ENCODE measurements around the gene DYNLRB1. TPM values are rescaled to one million over a fixed set of nuclear protein-coding genes. Genes with fewer than 3 reads are reported as not detected.

DYNLRB1 gene
- total and polyA plus RNA-seq, 2 of the 13 experiments (the other 11 are each of a cell fraction or from before 2014, with no cell fraction given), result 140 to 244 TPM

DNA sequence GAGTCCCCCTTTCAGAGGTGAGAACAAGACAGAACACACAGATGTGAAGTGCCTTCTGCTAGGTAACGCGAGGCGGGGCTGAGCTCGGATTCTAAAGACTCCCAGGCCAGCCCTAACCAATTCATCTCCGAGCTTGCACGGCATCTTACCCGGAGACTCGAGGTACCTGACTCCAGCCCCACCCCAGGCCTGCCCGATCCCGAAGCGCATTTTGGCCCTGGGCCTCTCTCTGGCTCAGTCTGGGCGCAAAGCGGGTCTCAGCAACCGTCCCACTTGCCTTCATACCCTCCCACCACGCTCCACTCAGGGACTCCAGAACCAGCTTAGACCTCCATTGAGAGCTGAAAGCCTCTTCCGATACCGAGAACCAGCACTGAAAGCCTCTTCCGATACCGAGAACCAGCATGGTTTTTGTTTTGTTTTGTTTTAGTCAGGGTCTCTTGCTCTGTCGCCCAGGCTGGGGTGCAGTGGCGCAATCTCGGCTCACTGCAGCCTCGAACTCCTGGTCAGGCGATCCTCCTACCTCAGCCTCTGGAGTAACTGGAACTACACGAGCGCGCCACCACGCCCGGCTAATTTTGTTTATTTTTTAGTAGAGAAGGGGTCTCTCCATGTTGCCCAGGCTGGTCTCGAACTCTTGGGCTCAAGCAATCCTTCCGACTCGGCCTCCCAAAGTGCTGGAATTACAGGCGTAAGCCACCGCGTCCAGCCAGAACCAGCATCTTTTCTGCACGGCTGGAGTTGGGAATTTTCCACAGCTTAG lies 557 bp upstream of the DYNLRB1 start (continued):
- TF ChIP-seq FOXP1 (IDR thresholded peaks at IDR 0.05), result no peak
- TF ChIP-seq FOXP1 (CRISPR knock-in tag; IDR thresholded peaks at IDR 0.05), result no peak
- TF ChIP-seq MED1 (CRISPR knock-in tag; IDR thresholded peaks at IDR 0.05), result no peak; the same call in 1 of the 2 replicates
- no peak for TF ChIP-seq ATRX (CRISPR knock-in tag; IDR thresholded peaks at IDR 0.05; ENCODE audit: borderline replicate concordance)
- TF ChIP-seq, protein P1, sequence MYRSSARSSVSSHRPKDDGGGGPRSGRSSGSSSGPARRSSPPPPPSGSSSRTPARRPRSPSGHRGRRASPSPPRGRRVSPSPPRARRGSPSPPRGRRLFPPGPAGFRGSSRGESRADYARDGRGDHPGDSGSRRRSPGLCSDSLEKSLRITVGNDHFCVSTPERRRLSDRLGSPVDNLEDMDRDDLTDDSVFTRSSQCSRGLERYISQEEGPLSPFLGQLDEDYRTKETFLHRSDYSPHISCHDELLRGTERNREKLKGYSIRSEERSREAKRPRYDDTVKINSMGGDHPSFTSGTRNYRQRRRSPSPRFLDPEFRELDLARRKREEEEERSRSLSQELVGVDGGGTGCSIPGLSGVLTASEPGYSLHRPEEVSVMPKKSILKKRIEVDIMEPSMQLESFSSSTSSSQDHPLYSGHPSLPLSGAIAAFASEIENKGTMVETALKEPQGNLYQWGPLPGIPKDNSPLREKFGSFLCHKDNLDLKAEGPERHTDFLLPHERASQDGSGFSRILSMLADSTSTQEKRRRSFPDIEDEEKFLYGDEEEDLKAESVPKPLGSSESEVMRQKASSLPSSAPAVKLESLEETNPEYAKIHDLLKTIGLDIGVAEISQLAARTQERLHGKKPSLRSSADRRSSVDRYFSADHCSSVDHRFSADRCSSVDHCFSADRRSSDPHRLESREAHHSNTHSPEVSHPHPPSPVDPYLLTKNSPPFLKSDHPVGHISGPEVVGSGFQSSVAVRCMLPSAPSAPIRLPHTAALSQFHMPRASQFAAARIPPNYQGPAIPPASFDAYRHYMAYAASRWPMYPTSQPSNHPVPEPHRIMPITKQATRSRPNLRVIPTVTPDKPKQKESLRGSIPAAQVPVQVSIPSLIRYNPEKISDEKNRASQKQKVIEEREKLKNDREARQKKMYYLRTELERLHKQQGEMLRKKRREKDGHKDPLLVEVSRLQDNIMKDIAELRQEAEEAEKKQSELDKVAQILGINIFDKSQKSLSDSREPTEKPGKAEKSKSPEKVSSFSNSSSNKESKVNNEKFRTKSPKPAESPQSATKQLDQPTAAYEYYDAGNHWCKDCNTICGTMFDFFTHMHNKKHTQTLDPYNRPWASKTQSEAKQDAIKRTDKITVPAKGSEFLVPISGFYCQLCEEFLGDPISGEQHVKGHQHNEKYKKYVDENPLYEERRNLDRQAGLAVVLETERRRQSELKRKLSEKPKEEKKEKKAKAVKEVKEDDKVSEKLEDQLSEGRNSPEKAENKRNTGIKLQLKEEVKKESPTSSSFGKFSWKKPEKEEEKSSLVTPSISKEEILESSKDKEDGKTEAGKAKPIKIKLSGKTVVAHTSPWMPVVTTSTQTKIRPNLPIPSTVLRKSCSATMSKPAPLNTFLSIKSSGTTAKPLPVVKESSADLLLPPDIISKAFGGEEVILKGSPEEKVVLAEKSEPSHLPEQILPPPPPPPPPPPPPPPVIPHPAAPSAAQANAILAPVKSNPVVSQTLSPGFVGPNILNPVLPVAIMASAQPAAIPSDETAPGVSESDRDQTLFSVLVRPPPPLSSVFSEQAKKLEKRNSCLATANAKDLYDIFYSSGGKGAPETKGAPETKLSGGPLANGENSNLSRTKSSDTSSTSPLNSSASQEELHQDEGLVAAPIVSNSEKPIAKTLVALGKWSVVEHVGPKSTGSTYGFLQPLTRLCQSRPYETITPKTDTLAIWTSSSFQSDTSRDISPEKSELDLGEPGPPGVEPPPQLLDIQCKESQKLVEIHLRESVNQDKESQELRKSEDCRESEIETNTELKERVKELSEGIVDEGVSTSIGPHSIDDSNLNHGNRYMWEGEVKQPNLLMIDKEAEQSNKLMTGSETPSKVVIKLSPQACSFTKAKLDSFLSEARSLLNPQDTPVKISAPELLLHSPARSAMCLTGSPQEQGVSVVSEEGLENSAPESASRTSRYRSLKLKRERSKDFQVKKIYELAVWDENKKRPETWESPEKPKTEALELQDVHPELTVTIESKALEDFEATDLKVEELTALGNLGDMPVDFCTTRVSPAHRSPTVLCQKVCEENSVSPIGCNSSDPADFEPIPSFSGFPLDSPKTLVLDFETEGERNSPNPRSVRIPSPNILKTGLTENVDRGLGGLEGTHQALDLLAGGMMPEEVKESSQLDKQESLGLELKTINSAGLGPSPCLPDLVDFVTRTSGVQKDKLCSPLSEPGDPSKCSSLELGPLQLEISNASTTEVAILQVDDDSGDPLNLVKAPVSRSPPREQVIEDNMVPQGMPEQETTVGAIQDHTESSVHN (CRISPR knock-in tag; IDR thresholded peaks at IDR 0.05), result no peak; the same call in 1 of the 2 replicates
- peak; percentile 13; the same call in 1 of the 2 replicates for TF ChIP-seq GZF1 (CRISPR knock-in tag; IDR thresholded peaks at IDR 0.05)
- peak; percentile 13; the same call in 1 of the 2 replicates for TF ChIP-seq ZNF629 (CRISPR knock-in tag; conservative IDR thresholded peaks at IDR 0.05)
- TF ChIP-seq PLRG1 (conservative IDR thresholded peaks at IDR 0.05), result no peak
- TF ChIP-seq SMARCC2 (IDR thresholded peaks at IDR 0.05), result no peak
- TF ChIP-seq REXO4 (CRISPR knock-in tag; IDR thresholded peaks at IDR 0.05; ENCODE audit: borderline replicate concordance), result no peak
- TF ChIP-seq ZNF337 (CRISPR knock-in tag; IDR thresholded peaks at IDR 0.05; ENCODE audit: borderline replicate concordance, low read depth), result peak; percentile 13; the same call in 1 of the 2 replicates
- TF ChIP-seq PREB (CRISPR knock-in tag; IDR thresholded peaks at IDR 0.05), result no peak
- no peak for TF ChIP-seq PCBP2 (optimal IDR thresholded peaks at IDR 0.05; ENCODE audit: low read depth, low read length, poor library complexity, severe bottlenecking)
- no peak for TF ChIP-seq PAF1 (CRISPR knock-in tag; IDR thresholded peaks at IDR 0.05)
- TF ChIP-seq MED13 (CRISPR knock-in tag; IDR thresholded peaks at IDR 0.05), result peak; percentile 42; the same call in 1 of the 2 replicates
- TF ChIP-seq, protein P2, sequence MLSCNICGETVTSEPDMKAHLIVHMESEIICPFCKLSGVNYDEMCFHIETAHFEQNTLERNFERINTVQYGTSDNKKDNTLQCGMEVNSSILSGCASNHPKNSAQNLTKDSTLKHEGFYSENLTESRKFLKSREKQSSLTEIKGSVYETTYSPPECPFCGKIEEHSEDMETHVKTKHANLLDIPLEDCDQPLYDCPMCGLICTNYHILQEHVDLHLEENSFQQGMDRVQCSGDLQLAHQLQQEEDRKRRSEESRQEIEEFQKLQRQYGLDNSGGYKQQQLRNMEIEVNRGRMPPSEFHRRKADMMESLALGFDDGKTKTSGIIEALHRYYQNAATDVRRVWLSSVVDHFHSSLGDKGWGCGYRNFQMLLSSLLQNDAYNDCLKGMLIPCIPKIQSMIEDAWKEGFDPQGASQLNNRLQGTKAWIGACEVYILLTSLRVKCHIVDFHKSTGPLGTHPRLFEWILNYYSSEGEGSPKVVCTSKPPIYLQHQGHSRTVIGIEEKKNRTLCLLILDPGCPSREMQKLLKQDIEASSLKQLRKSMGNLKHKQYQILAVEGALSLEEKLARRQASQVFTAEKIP (CRISPR knock-in tag; IDR thresholded peaks at IDR 0.05; ENCODE audit: borderline replicate concordance), result 0 out of 2 replicates have a peak, but pooled peaks have one; percentile 10
- peak; percentile 1; the same call in 1 of the 2 replicates for TF ChIP-seq KDM3A (CRISPR knock-in tag; IDR thresholded peaks at IDR 0.05; ENCODE audit: low read depth)
- TF ChIP-seq KAT7 (CRISPR knock-in tag; IDR thresholded peaks at IDR 0.05; ENCODE audit: borderline replicate concordance), result peak; percentile 54; the same call in 1 of the 2 replicates

Data from HepG2 (cell line).